K562 (cell line): ENCODE results near the gene GIGYF1. TPM values are rescaled to one million over a fixed set of nuclear protein-coding genes. Genes with fewer than 3 reads are reported as not detected.

Experiments
- CEBPG ChIP-seq, 3 experiments: fragments of 200-800 bp in 1 of 3; sonication (Bioruptor generic) in 1 of 3; sonication (generic) in 1 of 3; formaldehyde crosslinking in 1 of 3; IDR thresholded peaks in 2 of 3; conservative IDR thresholded peaks in 1 of 3; 2 replicates each; pipeline versions ENCODE4 v1.6.1 to v1.8.0; 2016 to 2022; ENCODE audit warnings: missing compliant biosample characterization in 2 of 3, missing genetic modification characterization in 2 of 3, mild to moderate bottlenecking in 1 of 3, missing genetic modification reagents in 1 of 3
- CHD2 ChIP-seq: IDR thresholded peaks from 2 replicates; pipeline ENCODE4 v1.6.1; 2011; ENCODE audit warnings: low read depth, low read length
- DIDO1 ChIP-seq: fragments of 450-650 bp; IDR thresholded peaks from 2 replicates; pipeline ENCODE4 v1.6.1; 2016; ENCODE audit warnings: low read depth, missing biosample characterization, missing genetic modification characterization
- DNMT1 ChIP-seq: fragments of 450-650 bp; IDR thresholded peaks from 2 replicates; pipeline ENCODE4 v1.6.1; 2016; ENCODE audit warnings: antibody characterized with exemption, mild to moderate bottlenecking
- ELF2 ChIP-seq: fragments of 250-450 bp; sonication (Bioruptor Pico); IDR thresholded peaks from 2 replicates; pipeline ENCODE4 v1.5.0; 2021; ENCODE audit warnings: mild to moderate bottlenecking
- ERF ChIP-seq: fragments of 450-650 bp; formaldehyde crosslinking; IDR thresholded peaks from 2 replicates; pipeline ENCODE4 v1.4.0; 2020; ENCODE audit warnings: mild to moderate bottlenecking, mixed read lengths
- HNRNPK ChIP-seq: fragments of 200-400 bp; formaldehyde crosslinking; IDR thresholded peaks from one replicate; pipeline ENCODE4 v1.6.1; 2018; ENCODE audit warnings: mild to moderate bottlenecking, low read depth, low read length; ENCODE audit not compliant: poor library complexity, severe bottlenecking
- NR4A1 ChIP-seq, 2 experiments: fragments of 250-450 bp in 1 of 2; fragments of 450-650 bp in 1 of 2; sonication (Bioruptor Pico) in 1 of 2; IDR thresholded peaks; 2 replicates each; pipeline versions ENCODE4 v1.4.0 to v1.6.1; 2016 to 2020; ENCODE audit warnings: mild to moderate bottlenecking in 2 of 2, missing compliant biosample characterization in 1 of 2, missing genetic modification characterization in 1 of 2, moderate library complexity in 1 of 2
- POLR2AphosphoS5 ChIP-seq: IDR thresholded peaks from 2 replicates; pipeline ENCODE4 v1.6.1; 2011; ENCODE audit warnings: mild to moderate bottlenecking, low read depth, low read length, moderate library complexity; ENCODE audit not compliant: control insufficient read depth, insufficient read depth
- PRPF4 ChIP-seq: fragments of 200-400 bp; formaldehyde crosslinking; IDR thresholded peaks from one replicate; pipeline ENCODE4 v1.6.1; 2017; ENCODE audit warnings: low read length, low read depth, mild to moderate bottlenecking; ENCODE audit not compliant: insufficient read depth, poor library complexity, severe bottlenecking
- SIX5 ChIP-seq, 2 experiments: IDR thresholded peaks; 2 replicates each; pipeline ENCODE4 v1.6.1; 2011; ENCODE audit warnings: low read length in 2 of 2, borderline replicate concordance in 1 of 2, low read depth in 1 of 2, mild to moderate bottlenecking in 1 of 2, moderate library complexity in 1 of 2; ENCODE audit not compliant: insufficient read depth in 1 of 2
- SMARCA4 ChIP-seq: fragments of 450-650 bp; IDR thresholded peaks from 2 replicates; pipeline ENCODE4 v1.6.1; 2016
- SP2 ChIP-seq: IDR thresholded peaks from 2 replicates; pipeline ENCODE4 v1.6.1; 2011; ENCODE audit warnings: mild to moderate bottlenecking, low read depth, low read length, moderate library complexity; ENCODE audit not compliant: poor library complexity, severe bottlenecking; ENCODE audit errors: extremely low read depth
- TAF15 ChIP-seq: fragments of 200-400 bp; formaldehyde crosslinking; IDR thresholded peaks from 2 replicates; pipeline ENCODE4 v1.6.1; 2017; ENCODE audit warnings: mild to moderate bottlenecking, low read depth, low read length, moderate library complexity
- TARDBP ChIP-seq: fragments of 450-650 bp; IDR thresholded peaks from 2 replicates; pipeline ENCODE4 v1.6.1; 2016
- TRIM28 ChIP-seq: fragments of 450-650 bp; IDR thresholded peaks from 2 replicates; pipeline ENCODE4 v1.6.1; 2017
- ZBTB7A ChIP-seq: IDR thresholded peaks from 2 replicates; pipeline ENCODE4 v1.6.1; 2011; ENCODE audit warnings: low read depth, mild to moderate bottlenecking, low read length, moderate library complexity, borderline replicate concordance; ENCODE audit not compliant: control insufficient read depth
- ZNF398 ChIP-seq: fragments of 250-450 bp; sonication (Bioruptor Pico); IDR thresholded peaks from 2 replicates; pipeline ENCODE4 v1.8.0; 2021; ENCODE audit warnings: moderate library complexity, mild to moderate bottlenecking, inconsistent platforms
- polyA plus RNA-seq, 8 experiments: library from polyadenylated mRNA; depleted of rRNA in 4 of 8; stranded (reverse) in 5 of 8; unstranded in 3 of 8; fragments of >200 nt; fragmentation: Nextera tagmentation in 2 of 8; fragmentation: Illumina TruSeq in 1 of 8; extraction: Ambion mirVana in 2 of 8; extraction: Trizol in 1 of 8; gene quantifications; 2 replicates each; pipeline versions ENCODE4 v1.2.1 to v1.2.3, GENCODE V29; 2011 to 2014; ENCODE audit warnings: inconsistent platforms in 1 of 8, missing spikeins in 1 of 8
- total RNA-seq, 7 experiments: library from RNA; depleted of rRNA in 6 of 7; stranded (reverse); fragments of >200 nt in 6 of 7; fragmentation: Illumina TruSeq in 2 of 7; extraction: Trizol in 2 of 7; gene quantifications; 2 replicates each; pipeline versions ENCODE4 v1.2.1 to v1.2.3, GENCODE V29; 2011 to 2021; ENCODE audit warnings: low replicate concordance in 1 of 7
- TF ChIP-seq, protein P1 (sequence below): fragments of 450-650 bp; conservative IDR thresholded peaks from 2 replicates; pipeline ENCODE4 v1.6.1; 2016; ENCODE audit warnings: missing genetic modification characterization, low read depth, mild to moderate bottlenecking, missing compliant biosample characterization, moderate library complexity
- TF ChIP-seq, protein P2 (sequence below): fragments of 450-650 bp; formaldehyde crosslinking; IDR thresholded peaks from 2 replicates; pipeline ENCODE4 v1.4.0; 2022; ENCODE audit warnings: missing genetic modification characterization
- TF ChIP-seq, protein P3 (sequence below): fragments of 450-650 bp; IDR thresholded peaks from one replicate; pipeline ENCODE4 v1.6.1; 2018; ENCODE audit warnings: mild to moderate bottlenecking, moderate library complexity; ENCODE audit not compliant: partially characterized antibody

GIGYF1 gene
- total and polyA plus RNA-seq, 9 of the 15 experiments (the other 6 are each of a cell fraction or from before 2014, with no cell fraction given) = 0.56 to 76.2 (median 16.8) TPM

GRCh38 chr7:100680576-100681271 is 13.3 kb downstream of the GIGYF1 start (continued):
- TF ChIP-seq ZBTB7A (no peak; the same call in 1 of the 2 replicates), DIDO1 (tag) (no peak), CEBPG (CRISPR knock-in tag; IDR thresholded peaks at IDR 0.05) (no peak), CEBPG (tag; conservative IDR thresholded peaks at IDR 0.05 in 1 of 2, IDR thresholded peaks at IDR 0.05 in 1 of 2) (no peak), TRIM28 (no peak), POLR2AphosphoS5 (no peak), ERF (no peak), TARDBP (no peak), CHD2 (0 out of 2 replicates have a peak, but pooled peaks have one; percentile 24), SMARCA4 (no peak), ZNF398 (CRISPR knock-in tag) (no peak), ELF2 (CRISPR knock-in tag) (no peak), NR4A1 (CRISPR knock-in tag; IDR thresholded peaks at IDR 0.05) (no peak), NR4A1 (tag; IDR thresholded peaks at IDR 0.05) (no peak), HNRNPK (no peak), TAF15 (no peak), SP2 (no peak), PRPF4 (no peak), SIX5 (IDR thresholded peaks at IDR 0.05; ENCODE audit: borderline replicate concordance in 1 of 2, insufficient read depth in 1 of 2, low read depth in 1 of 2, low read length in 2 of 2) (no peak), DNMT1 (no peak)
- TF ChIP-seq, protein P1, sequence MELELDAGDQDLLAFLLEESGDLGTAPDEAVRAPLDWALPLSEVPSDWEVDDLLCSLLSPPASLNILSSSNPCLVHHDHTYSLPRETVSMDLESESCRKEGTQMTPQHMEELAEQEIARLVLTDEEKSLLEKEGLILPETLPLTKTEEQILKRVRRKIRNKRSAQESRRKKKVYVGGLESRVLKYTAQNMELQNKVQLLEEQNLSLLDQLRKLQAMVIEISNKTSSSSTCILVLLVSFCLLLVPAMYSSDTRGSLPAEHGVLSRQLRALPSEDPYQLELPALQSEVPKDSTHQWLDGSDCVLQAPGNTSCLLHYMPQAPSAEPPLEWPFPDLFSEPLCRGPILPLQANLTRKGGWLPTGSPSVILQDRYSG (tag) = no peak
- TF ChIP-seq, protein P2, sequence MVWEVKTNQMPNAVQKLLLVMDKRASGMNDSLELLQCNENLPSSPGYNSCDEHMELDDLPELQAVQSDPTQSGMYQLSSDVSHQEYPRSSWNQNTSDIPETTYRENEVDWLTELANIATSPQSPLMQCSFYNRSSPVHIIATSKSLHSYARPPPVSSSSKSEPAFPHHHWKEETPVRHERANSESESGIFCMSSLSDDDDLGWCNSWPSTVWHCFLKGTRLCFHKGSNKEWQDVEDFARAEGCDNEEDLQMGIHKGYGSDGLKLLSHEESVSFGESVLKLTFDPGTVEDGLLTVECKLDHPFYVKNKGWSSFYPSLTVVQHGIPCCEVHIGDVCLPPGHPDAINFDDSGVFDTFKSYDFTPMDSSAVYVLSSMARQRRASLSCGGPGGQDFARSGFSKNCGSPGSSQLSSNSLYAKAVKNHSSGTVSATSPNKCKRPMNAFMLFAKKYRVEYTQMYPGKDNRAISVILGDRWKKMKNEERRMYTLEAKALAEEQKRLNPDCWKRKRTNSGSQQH = 0 out of 2 replicates have a peak, but pooled peaks have one; percentile 2
- TF ChIP-seq, protein P3, sequence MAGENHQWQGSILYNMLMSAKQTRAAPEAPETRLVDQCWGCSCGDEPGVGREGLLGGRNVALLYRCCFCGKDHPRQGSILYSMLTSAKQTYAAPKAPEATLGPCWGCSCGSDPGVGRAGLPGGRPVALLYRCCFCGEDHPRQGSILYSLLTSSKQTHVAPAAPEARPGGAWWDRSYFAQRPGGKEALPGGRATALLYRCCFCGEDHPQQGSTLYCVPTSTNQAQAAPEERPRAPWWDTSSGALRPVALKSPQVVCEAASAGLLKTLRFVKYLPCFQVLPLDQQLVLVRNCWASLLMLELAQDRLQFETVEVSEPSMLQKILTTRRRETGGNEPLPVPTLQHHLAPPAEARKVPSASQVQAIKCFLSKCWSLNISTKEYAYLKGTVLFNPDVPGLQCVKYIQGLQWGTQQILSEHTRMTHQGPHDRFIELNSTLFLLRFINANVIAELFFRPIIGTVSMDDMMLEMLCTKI = no peak
